ENCODE measurements around the gene CYS1.

Gene CYS1

GRCh38 chr2:10091182-10091888 lies 11.1 kb upstream of the CYS1 start:
- DNase-seq, result no peak

- no peak for DNase-seq
These were observed 9.5 kb upstream of the CYS1 start for GRCh38 chr2:10089565-10090190.

GRCh38 chr2:10087360-10087759 lies 7.1 kb upstream of the CYS1 start:
- DNase-seq, result no peak

GRCh38 chr2:10086950-10087349 lies 6.7 kb upstream of the CYS1 start:
- DNase-seq, result no peak

DNA sequence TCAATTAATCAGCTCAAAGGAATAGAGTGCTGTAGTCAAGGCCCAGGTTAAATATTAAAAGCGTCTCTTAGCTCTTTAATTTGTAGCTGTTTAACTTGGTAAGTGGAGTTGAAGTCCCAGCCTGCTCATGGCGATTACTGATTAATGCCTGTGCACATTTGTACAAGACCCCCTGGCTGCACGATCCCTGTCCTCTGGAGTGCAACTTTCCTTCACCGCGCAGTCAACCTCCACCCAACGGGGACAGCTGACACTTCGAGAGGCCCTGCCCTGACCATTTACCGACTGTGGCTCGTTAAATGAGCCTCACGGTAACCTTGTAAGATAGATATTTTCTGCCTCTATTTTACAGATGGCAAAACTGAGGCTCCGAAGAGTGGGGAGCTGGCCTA lies 5.5 kb upstream of the CYS1 start:
- no peak for DNase-seq

GRCh38 chr2:10085043-10085667 lies 4.9 kb upstream of the CYS1 start:
- DNase-seq, result no peak

DNA sequence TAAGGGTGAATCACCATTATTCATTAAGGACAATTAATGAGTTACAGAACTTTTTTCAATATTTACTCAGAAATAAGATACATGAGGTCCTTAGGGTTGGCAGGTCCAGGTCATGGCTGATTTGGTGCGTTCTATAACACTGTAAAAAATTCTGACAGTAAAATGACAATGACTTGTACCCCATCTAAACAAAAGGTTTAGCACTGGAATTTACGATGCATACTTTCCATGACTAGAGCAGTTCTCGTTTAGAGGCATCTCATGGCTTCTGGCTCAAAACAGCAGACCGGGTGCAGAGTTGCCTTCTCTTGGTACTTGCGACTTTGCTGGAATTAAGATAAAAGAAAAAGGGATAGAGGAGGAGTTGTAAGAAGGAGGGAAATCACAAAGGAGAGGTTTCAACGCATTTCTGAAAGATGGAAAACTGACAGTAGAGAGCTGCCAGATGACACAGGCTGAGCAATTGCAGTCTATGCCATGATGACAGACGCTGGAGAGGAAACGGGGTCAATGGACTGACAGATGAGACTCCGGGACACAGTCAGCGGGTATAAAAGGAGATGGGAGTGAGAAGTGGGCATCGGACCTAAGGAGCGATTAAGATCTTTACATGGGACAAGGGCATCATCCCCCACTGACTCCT lies 4.1 kb upstream of the CYS1 start:
- DNase-seq, result no peak

GRCh38 chr2:10083692-10084211 lies 3.5 kb upstream of the CYS1 start:
- no peak for DNase-seq

GRCh38 chr2:10083046-10083445 lies 2.8 kb upstream of the CYS1 start:
- DNase-seq, result no peak

GRCh38 chr2:10080536-10081304 lies 509 bp upstream of the CYS1 start:
- DNase-seq, result no peak

DNA sequence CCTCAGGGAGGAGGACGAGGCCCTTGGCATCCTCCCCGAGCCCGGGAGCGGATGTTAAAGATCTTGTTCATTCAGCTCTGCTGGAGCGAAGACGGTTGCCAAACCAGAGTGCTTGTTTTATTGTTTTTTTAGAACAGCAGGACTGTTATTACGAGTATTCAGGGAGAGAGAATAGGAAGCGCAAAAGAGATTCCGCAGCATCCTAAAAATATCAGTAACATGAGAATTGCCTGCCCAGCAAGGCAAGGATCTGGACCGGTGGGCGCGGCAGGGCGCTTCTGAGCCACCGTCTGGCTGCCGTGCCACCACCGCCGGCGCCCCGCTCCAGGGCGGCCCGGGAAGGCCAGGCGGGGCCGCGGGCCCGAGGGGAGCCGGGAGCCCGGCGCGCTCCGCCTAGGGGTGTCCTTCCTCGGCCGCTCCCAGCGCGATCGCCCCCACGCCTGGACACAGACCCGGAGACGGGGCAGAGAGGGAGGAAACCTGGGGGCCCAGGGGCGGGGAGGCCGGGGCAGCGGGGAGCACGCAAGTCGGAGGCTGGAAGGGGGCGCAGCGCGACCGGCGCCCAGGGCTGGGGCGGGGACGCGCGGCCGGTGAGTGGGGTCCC lies 843 bp downstream of the CYS1 start:
- no peak for DNase-seq

DNA sequence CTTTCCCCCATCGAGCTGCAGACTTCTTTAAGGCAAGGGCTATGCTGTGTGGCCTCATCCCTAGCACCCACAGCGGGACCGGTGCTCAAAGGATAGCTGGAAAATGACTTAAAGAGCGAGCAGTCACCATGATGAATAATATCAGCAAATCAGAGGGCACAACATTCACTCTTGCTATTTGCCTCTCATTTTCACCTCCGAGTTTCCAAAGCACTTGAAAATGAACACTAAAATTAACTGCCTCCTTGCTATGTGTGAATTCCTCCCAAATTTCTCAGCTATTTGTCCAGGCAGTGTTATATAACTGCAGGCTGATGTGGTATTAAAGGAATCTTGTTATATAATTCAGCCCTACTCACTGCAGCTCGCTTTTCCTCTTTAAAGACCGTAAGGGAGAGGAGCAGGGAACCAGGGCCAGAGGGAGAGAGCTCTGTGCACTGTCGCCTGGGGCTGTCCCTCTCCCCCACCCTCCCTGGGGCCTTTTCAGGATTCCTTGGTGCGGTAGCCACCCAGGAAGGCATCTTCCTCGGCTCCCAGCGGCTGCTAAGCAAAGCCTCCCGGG lies 1.4 kb downstream of the CYS1 start:
- DNase-seq, result no peak

DNA sequence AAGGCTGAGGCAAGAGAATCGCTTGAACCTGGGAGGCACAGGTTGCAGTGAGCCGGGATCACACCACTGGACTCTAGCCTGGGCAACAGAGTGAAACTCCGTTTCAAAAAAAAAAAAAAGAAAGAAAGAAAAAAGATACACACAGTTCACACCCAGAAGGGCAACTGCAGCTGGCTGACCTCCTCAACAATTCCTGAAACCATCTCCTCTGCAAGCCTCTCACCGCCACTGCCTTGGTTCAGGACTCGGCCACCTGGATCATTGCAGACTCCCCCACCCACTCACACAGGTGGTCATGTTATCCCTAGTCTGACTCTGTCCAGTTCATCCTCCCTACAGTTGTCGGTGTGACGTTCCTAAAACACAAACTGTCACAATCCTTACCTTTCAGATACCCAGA lies 2.2 kb downstream of the CYS1 start:
- DNase-seq, result no peak

DNA sequence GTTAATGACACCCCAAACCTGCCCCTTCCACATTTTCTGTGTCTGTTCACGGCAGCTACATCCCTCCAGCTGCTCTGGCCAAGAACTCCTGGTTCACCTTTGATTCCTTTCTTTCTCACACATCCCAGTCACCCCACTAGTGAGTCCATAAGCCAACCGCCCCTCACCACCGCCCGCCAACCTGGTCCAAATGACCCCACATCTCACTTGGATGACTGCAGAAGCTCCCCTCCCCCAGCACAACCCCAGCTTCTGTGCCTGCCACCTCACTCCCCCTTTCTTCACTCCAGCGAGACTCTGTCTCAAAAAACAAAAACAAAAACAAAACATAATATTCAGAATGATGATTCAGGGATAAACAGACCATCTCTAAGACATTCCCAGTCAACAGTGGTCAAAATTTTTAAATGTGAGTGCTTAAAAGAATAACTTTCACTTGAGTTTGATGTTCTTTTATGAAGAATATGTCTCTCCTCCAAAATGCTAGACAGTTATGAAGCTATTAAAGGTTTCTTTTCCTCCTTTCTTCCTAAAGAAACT lies 3.2 kb downstream of the CYS1 start:
- no peak for DNase-seq

DNA sequence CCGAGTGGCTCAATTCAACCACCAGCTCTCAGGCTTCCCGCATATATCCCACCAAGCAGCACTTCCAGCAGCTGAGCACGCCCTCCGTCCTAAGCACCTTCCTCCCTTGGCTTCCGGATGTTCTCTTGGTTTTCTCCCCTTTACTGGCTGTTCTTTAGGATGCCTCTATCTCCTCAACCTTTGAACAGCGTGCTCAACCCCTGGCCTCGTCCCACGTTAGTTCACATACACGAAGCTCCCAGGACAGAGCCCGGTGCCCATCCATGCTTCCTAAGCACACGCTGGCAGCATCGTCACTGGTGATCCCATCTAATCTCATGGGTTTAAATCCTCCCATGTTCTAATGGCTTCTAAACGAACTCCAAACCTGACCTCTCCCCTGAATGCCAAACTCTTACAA lies 3.7 kb downstream of the CYS1 start:
- no peak for DNase-seq

DNA sequence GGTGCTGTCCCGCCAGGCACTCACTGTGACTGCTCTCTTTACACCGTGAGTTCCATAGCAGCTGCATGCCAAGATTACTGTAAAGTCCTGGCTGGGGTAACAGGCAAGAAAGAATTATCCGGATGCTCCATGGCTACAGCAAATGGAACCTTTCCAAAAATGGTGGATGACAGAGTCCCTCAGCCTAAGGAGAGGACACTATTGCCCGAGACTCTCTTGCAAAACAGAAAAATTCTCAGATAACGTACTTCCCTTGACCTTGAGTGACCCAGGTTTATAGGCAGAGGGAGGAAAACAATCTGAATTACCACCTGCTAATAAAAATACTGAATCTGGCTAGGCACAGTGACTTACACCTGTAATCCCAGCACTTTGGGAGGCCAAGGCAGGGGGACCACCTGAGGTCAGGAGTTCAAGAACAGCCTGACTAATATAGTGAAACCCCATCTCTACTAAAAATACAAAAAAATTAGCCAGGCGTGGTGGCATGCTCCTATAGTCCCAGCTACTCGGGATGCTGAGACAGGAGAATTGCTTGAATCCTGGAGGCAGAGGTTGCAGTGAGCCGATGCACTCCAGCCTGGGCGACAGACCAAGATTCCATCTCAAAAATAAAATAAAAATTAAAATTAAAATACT lies 4.5 kb downstream of the CYS1 start:
- DNase-seq, result no peak

GRCh38 chr2:10075101-10075500 lies 5.1 kb downstream of the CYS1 start:
- no peak for DNase-seq

- no peak for DNase-seq
These were observed 6.5 kb downstream of the CYS1 start for GRCh38 chr2:10073706-10074105.

GRCh38 chr2:10072656-10073480 lies 7.3 kb downstream of the CYS1 start:
- peak; percentile 32 for DNase-seq

GRCh38 chr2:10071595-10071994 lies 8.6 kb downstream of the CYS1 start:
- no peak for DNase-seq

Measured in GF-D8 (cell line).